Ascending aorta (tissue), 2 donors: Measurements from ENCODE around the gene MAP7. TPM values are rescaled to one million over a fixed set of nuclear protein-coding genes. Genes with fewer than 3 reads are reported as not detected.

Source experiments
- DNase-seq, 2 donors: peaks; one replicate each; pipeline ENCODE4 v3.0.0-alpha.2; 2019; ENCODE audit warnings: low spot score in 2 of 2
- H3K27ac ChIP-seq, 2 donors: fragments of 200-600 bp; sonication (generic); one replicate each; pipeline ENCODE4 v1.5.1; 2016 to 2017; ENCODE audit warnings: mild to moderate bottlenecking in 1 of 2
- H3K27me3 ChIP-seq: fragments of 200-600 bp; sonication (generic); one replicate; pipeline ENCODE4 v1.5.1; 2017
- H3K36me3 ChIP-seq, 2 donors: fragments of 200-600 bp; sonication (generic); one replicate each; pipeline ENCODE4 v1.5.1; 2016
- H3K4me1 ChIP-seq, 2 donors: fragments of 200-600 bp; sonication (generic); one replicate each; pipeline ENCODE4 v1.5.1; 2016 to 2017; ENCODE audit warnings: mild to moderate bottlenecking in 1 of 2
- H3K4me3 ChIP-seq, 2 donors: fragments of 200-600 bp; sonication (generic); one replicate each; pipeline ENCODE4 v1.5.1; 2016 to 2017; ENCODE audit warnings: mild to moderate bottlenecking in 1 of 2
- H3K9me3 ChIP-seq, 2 donors: fragments of 200-600 bp; sonication (generic); one replicate each; pipeline ENCODE4 v1.5.1; 2016
- intact Hi-C: fragments of 100-400 bp; cut with DNase I; formaldehyde crosslinking; loops from one replicate; pipeline ENCODE4 v1.15.1; 2023
- total RNA-seq: library from RNA; depleted of rRNA; stranded (reverse); fragments of >200 nt; gene quantifications from one replicate; pipeline ENCODE4 v1.1.0, GENCODE V29; 2016
- TF ChIP-seq, protein P1 (sequence below), 3 experiments: fragments of 200-600 bp in 2 of 3; fragments of 450-650 bp in 1 of 3; sonication (generic) in 2 of 3; IDR thresholded peaks; one replicate each; pipeline ENCODE4 v1.5.1; 2016 to 2019; ENCODE audit warnings: antibody characterized with exemption in 3 of 3, mild to moderate bottlenecking in 1 of 3, moderate library complexity in 1 of 3

Gene MAP7
- total RNA-seq, 1 donor from 2014 or later: not detected

DNA sequence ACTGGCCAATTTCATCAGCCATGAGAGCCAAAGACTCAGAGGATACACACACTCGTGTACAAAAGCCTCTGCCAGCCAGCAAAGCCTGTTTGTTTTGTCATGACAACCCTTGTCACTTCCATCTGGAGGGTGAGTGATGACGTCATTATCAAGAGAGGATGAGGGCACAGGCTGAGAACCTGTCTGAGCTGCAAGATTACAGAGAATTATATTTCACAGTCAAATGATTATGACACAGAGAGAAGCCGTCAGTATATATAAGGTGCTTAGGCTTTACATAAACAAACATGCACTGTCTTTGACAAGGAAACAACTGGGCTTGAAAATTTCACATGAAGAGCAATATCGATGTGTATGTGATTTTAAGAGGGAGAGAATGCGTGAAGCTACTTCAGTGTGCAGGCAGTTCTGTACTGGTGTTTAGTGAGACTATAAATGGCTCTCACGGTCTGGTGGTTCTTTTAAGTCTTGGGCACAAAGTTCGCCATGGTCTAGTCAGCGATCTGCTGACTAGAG is 224.1 kb downstream of the MAP7 start:
- H3K4me1 ChIP-seq: no peaks in the 10 kb centered on the region
- no peaks in the 10 kb centered on the region for H3K9me3 ChIP-seq
- no peak for DNase-seq
- intact Hi-C loops: no loop called here
- TF ChIP-seq, protein P1, sequence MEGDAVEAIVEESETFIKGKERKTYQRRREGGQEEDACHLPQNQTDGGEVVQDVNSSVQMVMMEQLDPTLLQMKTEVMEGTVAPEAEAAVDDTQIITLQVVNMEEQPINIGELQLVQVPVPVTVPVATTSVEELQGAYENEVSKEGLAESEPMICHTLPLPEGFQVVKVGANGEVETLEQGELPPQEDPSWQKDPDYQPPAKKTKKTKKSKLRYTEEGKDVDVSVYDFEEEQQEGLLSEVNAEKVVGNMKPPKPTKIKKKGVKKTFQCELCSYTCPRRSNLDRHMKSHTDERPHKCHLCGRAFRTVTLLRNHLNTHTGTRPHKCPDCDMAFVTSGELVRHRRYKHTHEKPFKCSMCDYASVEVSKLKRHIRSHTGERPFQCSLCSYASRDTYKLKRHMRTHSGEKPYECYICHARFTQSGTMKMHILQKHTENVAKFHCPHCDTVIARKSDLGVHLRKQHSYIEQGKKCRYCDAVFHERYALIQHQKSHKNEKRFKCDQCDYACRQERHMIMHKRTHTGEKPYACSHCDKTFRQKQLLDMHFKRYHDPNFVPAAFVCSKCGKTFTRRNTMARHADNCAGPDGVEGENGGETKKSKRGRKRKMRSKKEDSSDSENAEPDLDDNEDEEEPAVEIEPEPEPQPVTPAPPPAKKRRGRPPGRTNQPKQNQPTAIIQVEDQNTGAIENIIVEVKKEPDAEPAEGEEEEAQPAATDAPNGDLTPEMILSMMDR (IDR thresholded peaks at IDR 0.05): no peak
- no peaks in the 10 kb centered on the region for H3K36me3 ChIP-seq
- H3K27ac ChIP-seq: no peak overlapping the region
- H3K27me3 ChIP-seq: no peaks in the 10 kb centered on the region
- no peak overlapping the region for H3K4me3 ChIP-seq

DNA sequence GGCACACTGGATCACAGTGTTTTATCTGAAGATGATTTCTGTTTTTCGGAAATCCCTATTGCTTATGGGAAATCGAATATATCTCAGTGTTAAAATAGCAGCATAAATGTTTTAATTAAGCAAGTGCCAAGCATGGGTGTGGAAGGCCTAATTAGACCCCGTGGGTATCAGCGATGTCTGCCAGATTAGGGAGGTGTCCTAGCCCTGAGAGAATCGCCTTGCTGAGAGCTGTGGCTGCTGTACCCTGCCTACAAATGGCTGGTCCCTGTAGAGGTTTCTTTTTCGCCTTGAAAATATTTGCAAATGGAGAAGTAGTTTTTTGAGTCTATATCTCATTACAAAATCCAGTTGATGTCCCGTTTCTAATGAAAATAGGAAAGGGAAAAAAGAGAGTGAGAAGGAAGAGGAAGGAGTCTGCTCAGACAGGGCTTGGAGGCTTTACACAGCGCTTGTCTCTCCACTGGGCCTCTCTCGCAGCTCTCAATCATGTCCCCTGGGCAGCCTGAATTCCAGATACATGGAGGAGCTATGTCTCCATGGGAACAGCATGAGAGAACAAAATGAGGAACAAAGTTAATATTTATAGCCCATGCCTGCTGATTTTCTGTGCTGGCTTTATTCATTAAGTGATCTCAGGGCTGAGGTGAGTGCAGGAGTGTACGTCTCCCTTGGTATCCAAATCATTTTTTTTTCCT is 225.4 kb downstream of the MAP7 start:
- Histone ChIP-seq H3K4me1 (no peaks in the 10 kb centered on the region), H3K4me3 (no peak overlapping the region), H3K27ac (no peak overlapping the region), H3K9me3 (no peaks in the 10 kb centered on the region), H3K36me3 (no peaks in the 10 kb centered on the region), H3K27me3 (no peaks in the 10 kb centered on the region)
- TF ChIP-seq, protein P1 (IDR thresholded peaks at IDR 0.05): no peak
- no peak for DNase-seq
- intact Hi-C loops: no loop called here

DNA sequence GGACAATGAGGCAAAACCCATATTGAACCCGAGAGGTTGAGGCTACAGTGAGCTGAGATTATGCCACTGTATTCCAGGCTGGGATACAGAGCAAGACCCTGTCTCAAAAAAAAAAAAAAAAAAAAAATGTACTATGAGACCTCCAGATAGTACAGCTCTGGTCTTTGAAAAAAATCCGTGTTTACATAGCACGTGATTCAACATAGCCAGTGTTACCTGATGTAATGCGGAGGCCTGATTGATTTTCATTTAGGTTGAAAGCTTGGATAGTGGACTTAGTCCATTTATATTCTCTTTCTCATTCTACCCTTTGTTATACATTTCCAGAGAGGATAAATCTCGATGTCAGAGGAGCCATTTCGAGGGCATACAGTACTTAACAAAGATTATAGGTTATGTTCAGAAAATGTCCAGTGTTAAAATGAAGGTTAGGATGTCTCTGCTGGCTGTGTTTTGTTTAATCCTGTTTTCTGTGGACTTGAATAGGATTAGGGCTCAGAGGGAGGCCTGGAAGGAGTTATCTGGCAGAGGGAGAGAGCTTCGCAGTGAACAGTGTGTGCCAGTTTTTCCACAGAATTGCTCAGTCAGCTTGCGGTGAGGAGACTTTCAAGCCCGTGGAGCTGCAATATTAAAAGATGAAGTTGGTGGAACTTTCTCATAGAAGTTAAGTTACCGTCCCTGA is 226.7 kb downstream of the MAP7 start:
- H3K36me3 ChIP-seq: no peaks in the 10 kb centered on the region
- no peak for DNase-seq
- intact Hi-C loops: no loop called here
- no peaks in the 10 kb centered on the region for H3K4me1 ChIP-seq
- no peak overlapping the region for H3K4me3 ChIP-seq
- no peaks in the 10 kb centered on the region for H3K9me3 ChIP-seq
- H3K27ac ChIP-seq: no peak overlapping the region
- H3K27me3 ChIP-seq: no peaks in the 10 kb centered on the region
- TF ChIP-seq, protein P1 (IDR thresholded peaks at IDR 0.05): no peak

DNA sequence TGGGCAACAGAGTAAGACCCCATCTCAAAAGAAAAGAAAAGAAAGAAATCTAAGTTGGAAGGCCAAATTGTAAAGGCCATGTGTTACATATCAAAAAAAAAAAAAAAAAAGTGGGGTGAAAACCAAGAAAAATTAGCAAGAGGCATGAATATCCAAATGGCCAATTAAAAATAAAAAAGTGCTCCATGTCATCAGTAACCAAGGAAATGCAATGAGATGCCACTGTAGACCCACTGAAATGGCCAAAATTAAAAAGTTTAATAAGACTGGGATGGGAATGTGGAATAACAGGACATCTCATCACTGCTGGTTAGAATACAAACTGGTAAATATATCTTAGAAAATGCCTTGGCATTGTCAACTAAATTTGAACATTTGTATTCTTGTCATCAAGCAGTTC is 230.5 kb downstream of the MAP7 start:
- no peak overlapping the region for H3K27ac ChIP-seq
- H3K9me3 ChIP-seq: no peaks in the 10 kb centered on the region
- no peak overlapping the region for H3K4me3 ChIP-seq
- H3K36me3 ChIP-seq: no peaks in the 10 kb centered on the region
- no peak for DNase-seq
- TF ChIP-seq, protein P1 (IDR thresholded peaks at IDR 0.05): no peak
- H3K4me1 ChIP-seq: no peaks in the 10 kb centered on the region
- H3K27me3 ChIP-seq: no peaks in the 10 kb centered on the region
- intact Hi-C loops: no loop called here

DNA sequence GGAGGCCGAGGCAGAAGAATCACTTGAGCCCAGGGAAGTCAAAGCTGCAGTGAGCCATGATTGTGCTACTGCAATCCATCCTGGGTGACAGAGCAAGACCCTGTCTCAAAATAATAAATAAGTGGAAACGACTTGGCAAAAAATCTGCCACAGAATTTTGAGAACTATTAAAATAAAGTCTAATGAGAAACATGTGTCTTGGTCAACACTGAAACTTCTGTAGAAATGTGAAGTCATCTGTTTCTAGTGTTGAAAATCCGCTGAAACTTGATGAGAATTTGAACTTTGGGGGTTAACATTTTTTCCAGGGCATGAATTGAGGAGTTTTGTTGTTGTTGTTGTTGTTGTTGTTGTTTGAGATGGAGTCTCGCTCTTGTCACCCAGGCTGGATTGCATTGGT is 231.5 kb downstream of the MAP7 start:
- Histone ChIP-seq H3K4me3 (no peak overlapping the region), H3K36me3 (no peaks in the 10 kb centered on the region), H3K27ac (no peak overlapping the region), H3K4me1 (no peaks in the 10 kb centered on the region), H3K9me3 (no peaks in the 10 kb centered on the region), H3K27me3 (no peaks in the 10 kb centered on the region)
- no peak for DNase-seq
- intact Hi-C loops: no loop called here
- TF ChIP-seq, protein P1 (IDR thresholded peaks at IDR 0.05): no peak
